Measurements from ENCODE around the gene LGI4. TPM values are rescaled to one million over a fixed set of nuclear protein-coding genes. Genes with fewer than 3 reads are reported as not detected.

LGI4 gene
- total and polyA plus RNA-seq, 4 donors: 0.18 to 1.5 (median 1.1) TPM

- H3K36me3 ChIP-seq (ENCODE audit: control insufficient read depth in 4 of 4, insufficient read depth in 3 of 4, low read depth in 1 of 4, low read length in 3 of 4): no peaks in the 10 kb centered on the region
- TF ChIP-seq YY1 (IDR thresholded peaks at IDR 0.05) (no peak), FOXA2 (IDR thresholded peaks at IDR 0.05) (no peak)
- no peaks in the 10 kb centered on the region for H3K27me3 ChIP-seq (ENCODE audit: control insufficient read depth in 4 of 4, insufficient read depth in 4 of 4, low read length in 3 of 4)
- H3K9me3 ChIP-seq (ENCODE audit: control insufficient read depth in 4 of 4, low read length in 3 of 4): no peaks in the 10 kb centered on the region
- no peak overlapping the region for H3K4me3 ChIP-seq (ENCODE audit: low read depth in 1 of 3, low read length in 3 of 3)
- no peak overlapping the region for H3K9ac ChIP-seq (ENCODE audit: low read depth in 1 of 2, low read length in 2 of 2)
- no peak overlapping the region for H3K27ac ChIP-seq (ENCODE audit: low read depth in 1 of 2, low read length in 2 of 2)
- WGBS: 85% methylated on average over 11 of the region's 11 CpGs
- DNase-seq (ENCODE audit: low spot score): no peak
- no peaks in the 10 kb centered on the region for H3K4me1 ChIP-seq (ENCODE audit: control insufficient read depth in 4 of 4, insufficient read depth in 4 of 4, low read length in 3 of 4)
Observed at GRCh38 chr19:35108730-35109129, 26.1 kb downstream of the LGI4 start.

GRCh38 chr19:35107545-35107944, 27.3 kb downstream of the LGI4 start:
- Histone ChIP-seq H3K9me3 (ENCODE audit: control insufficient read depth in 4 of 4, low read length in 3 of 4) (no peaks in the 10 kb centered on the region), H3K9ac (ENCODE audit: low read depth in 1 of 2, low read length in 2 of 2) (no peak overlapping the region), H3K27me3 (ENCODE audit: control insufficient read depth in 4 of 4, insufficient read depth in 4 of 4, low read length in 3 of 4) (no peaks in the 10 kb centered on the region), H3K4me3 (ENCODE audit: low read depth in 1 of 3, low read length in 3 of 3) (no peak overlapping the region), H3K4me1 (ENCODE audit: control insufficient read depth in 4 of 4, insufficient read depth in 4 of 4, low read length in 3 of 4) (no peaks in the 10 kb centered on the region), H3K27ac (ENCODE audit: low read depth in 1 of 2, low read length in 2 of 2) (no peak overlapping the region), H3K36me3 (ENCODE audit: control insufficient read depth in 4 of 4, insufficient read depth in 3 of 4, low read depth in 1 of 4, low read length in 3 of 4) (no peaks in the 10 kb centered on the region)
- no peak for TF ChIP-seq SP1 (IDR thresholded peaks at IDR 0.05)
- no peak for TF ChIP-seq MAX (IDR thresholded peaks at IDR 0.05)
- TF ChIP-seq RXRA (IDR thresholded peaks at IDR 0.05): no peak
- TF ChIP-seq JUND (IDR thresholded peaks at IDR 0.05): no peak
- TF ChIP-seq ATF3 (IDR thresholded peaks at IDR 0.05): no peak
- TF ChIP-seq FOXA2 (IDR thresholded peaks at IDR 0.05): no peak
- TF ChIP-seq ZBTB33 (IDR thresholded peaks at IDR 0.05): no peak
- no peak for TF ChIP-seq EGR1 (IDR thresholded peaks at IDR 0.05; ENCODE audit: low read depth in 2 of 2)
- no peak for TF ChIP-seq HNF4A (conservative IDR thresholded peaks at IDR 0.05)
- no peak for TF ChIP-seq REST (IDR thresholded peaks at IDR 0.05)
- no peak for TF ChIP-seq NR2F2 (IDR thresholded peaks at IDR 0.05)
- TF ChIP-seq HNF4G (IDR thresholded peaks at IDR 0.05): no peak
- TF ChIP-seq RAD21 (IDR thresholded peaks at IDR 0.05): no peak
- no peak for TF ChIP-seq CTCF (IDR thresholded peaks at IDR 0.05; ENCODE audit: low read depth, low read length, missing input control)
- TF ChIP-seq TAF1 (conservative IDR thresholded peaks at IDR 0.05): no peak
- no peak for TF ChIP-seq GABPA (IDR thresholded peaks at IDR 0.05 in 1 of 2, conservative IDR thresholded peaks at IDR 0.05 in 1 of 2)
- TF ChIP-seq YY1 (IDR thresholded peaks at IDR 0.05): no peak
- no peak for TF ChIP-seq FOXA1 (IDR thresholded peaks at IDR 0.05)
- WGBS: 36% methylated on average over 5 of the region's 5 CpGs
- DNase-seq (ENCODE audit: low spot score): no peak
